Stimulated activated CD4-positive, alpha-beta T cell treated with anti-CD3 and anti-CD28 coated beads, Interleukin-15, amount 100 ng/mL, for 1 hour (primary cell): Measurements from ENCODE around the gene GSTM5.
A peak's percentile ranks its signal among the peaks of the same experiment; 100 is the strongest.
"Not testable (repeated sequence)": the region's sequence is repeated elsewhere in the genome, so short reads cannot be mapped to it uniquely, and the experiment has no call there.

ENCODE experiments used
- DNase-seq, 2 donors: peaks; one replicate each; pipeline ENCODE4 v3.0.0-alpha.2; 2020; ENCODE audit warnings: low read depth in 1 of 2, low spot score in 1 of 2

The GSTM5 gene

DNA sequence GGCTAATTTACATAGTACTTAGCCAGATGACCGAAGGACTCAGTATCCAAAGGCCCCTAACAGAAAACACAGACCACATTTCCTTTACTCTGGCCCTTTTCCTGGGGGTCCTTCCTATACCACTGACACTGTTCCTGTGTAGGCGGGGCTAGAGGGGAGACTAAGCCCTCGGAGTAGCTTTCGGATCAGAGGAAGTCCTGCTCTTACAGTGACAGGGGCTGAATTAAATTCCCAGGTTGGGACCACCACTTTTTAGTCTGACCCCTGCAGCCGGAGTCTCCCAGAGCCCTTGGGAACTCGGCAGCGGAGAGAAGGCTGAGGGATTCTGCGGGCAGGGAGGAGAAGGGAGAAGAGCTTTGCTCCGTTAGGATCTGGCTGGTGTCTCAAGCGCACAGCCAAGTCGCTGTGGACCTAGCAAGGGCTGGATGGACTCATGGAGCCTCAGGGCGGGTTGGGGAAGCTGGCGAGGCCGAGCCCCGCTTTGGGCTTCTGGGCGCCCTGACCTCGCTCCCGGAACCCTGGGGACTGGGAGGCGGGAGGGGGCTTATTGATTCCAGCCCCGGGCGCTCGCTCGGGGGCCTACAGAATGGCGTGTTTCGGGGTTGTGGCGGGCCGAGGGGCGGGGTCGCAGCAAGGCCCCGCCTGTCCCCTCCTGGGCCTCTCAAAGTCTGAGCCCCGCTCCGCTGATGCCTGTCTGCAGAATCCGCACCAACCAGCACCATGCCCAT lies at the start of gene GSTM5:
Gene GSTM5, plus strand, starts transcription at position 659 of the 728 bp plus-strand sequence. Its CDS starts 62 bp downstream, at position 721.
- DNase-seq, result not testable (repeated sequence)

DNA sequence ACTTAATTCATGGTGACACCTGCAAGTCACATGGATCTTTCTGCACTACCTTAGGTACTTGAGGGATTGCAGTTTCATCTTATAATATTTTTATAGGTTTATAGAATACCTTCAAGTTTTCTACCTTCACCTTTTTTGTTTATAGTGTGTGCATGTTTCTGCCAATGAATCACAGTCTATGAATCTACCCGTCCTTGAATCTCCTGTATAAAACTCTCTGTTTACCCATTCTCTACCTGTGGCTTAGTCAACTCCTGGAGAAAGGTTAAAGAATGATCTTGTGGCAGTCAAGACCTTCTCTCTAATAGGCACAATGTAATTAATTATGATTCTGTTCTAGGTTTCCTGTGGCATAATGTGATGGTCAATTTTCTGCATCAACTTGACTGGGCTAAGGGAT lies 47.4 kb upstream of the GSTM5 start:
- DNase-seq, result no peak

DNA sequence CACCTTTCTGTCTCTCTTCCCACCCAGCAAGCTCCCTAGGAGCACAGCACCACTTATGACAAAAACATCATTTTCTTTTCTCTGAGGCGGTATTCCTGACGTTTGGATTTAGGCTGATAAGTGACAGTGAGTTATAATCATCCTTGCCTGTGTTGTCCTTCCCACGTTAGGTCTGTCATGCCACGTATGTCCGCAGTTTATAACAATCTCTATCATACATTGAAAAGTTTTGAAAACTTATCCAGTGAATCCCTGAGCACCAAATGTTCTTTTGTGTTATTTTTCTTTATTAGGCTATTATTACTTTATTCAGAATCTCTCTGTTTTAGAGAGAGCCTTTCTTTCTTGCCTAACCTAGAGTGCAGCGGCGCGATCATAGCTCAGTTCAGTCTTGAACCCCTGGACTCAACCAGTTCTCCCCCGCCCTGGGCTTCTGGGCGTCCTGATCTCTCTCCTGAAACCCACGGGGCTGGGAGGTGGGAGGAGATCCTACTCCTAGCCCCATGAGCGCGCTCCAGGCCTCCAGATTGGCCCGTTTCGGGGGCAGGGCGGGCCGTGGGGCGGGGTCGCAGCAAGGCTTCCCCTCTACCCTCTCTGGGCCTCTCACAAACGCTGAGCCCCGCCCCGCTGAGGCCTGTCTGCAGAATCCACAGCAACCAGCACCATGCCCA lies 44.5 kb upstream of the GSTM5 start, which contains the start of gene GSTM2:
Gene GSTM2, plus strand, starts transcription at position 606 of the 671 bp plus-strand sequence. Its CDS starts 59 bp downstream, at position 665.
- DNase-seq, result peak; percentile 55 to 76

DNA sequence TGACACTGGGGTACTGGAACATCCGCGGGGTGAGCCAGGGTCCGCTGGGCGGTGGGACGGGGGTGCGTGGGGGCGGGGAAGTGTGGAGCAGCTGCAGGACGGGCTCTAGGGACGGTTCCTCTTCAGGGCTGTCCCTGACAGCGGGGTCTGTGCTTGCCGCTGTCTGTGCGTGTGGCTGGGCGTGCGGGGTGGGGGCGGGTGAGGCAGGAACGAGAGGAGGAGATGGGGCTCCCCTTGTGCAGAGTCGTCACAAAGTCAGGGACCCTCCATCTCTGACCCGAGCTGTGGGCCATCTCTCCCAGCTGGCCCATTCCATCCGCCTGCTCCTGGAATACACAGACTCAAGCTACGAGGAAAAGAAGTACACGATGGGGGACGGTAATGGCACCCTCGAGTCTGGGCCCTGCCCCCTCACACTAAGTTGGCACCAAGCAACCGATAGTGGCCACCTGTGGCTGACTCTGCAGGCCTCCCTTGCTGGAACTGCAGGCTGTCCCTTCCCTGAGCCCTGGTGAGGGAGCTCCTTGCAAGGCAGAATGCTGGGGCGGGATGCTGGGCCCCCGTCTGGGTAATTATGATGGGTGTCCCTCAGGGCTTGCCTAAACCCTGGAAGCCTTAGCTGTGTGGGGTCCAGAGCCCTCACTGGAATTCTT lies 43.8 kb upstream of the GSTM5 start:
- DNase-seq, result no peak

DNA sequence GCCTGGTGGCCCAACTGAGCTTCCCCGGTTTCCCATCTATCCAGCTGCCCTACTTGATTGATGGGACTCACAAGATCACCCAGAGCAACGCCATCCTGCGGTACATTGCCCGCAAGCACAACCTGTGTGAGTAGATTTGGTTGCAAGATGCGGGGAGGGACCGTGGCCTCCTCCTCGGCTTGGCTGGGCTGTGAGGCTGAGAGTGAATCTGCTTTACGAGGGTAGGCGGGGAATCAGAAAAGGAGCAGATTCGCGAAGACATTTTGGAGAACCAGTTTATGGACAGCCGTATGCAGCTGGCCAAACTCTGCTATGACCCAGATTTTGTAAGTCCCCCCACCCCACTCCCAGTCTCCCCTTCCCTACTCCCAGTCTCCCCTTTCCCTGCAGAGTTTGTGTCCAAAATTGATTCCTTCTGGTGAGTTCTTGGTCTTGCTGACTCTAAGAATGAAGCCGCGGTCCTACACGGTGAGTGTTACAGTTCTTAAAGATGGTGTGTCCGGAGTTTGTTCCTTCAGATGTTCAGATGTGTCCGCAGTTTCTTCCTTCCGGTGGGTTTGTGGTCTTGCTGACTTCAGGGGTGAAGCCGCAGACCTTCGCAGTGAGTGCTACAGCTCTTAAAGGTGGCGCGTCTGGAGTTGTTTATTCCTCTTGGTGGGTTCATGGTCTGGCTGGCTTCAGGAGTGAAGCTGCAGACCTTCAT lies 42.7 kb upstream of the GSTM5 start:
- DNase-seq, result no peak

DNA sequence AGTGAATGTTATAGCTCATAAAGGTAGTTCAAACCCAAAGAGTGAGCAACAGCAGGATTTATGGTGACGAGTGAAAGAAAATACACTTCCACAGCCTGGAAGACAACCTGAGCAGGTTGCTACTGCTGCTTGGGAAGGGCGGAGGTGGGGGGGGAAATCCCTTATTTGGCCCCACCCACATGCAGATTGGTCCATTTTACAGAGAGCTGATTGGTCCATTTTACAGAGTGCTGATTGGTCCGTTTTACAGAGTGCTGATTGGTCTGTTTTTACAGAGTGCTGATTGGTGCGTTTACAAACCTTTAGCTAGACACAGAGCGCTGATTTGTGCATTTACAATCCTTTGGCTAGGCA lies 42.1 kb upstream of the GSTM5 start:
- DNase-seq, result not testable (repeated sequence)

DNA sequence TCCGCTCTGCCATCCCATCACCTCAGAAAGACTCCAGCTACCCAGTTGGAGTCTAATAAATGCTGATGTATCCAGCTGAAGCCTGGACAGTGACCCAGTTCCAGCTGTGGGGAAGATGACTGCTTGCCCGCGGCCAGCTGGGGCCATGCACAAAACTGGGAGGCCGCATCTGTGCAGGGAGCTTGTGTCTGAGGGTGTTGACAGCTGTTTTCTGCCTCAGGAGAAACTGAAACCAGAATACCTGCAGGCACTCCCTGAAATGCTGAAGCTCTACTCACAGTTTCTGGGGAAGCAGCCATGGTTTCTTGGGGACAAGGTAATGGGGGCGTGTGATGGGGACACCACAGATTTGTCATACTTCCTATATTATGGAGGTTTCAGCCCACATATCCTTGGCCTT lies 41.0 kb upstream of the GSTM5 start:
- no peak for DNase-seq

DNA sequence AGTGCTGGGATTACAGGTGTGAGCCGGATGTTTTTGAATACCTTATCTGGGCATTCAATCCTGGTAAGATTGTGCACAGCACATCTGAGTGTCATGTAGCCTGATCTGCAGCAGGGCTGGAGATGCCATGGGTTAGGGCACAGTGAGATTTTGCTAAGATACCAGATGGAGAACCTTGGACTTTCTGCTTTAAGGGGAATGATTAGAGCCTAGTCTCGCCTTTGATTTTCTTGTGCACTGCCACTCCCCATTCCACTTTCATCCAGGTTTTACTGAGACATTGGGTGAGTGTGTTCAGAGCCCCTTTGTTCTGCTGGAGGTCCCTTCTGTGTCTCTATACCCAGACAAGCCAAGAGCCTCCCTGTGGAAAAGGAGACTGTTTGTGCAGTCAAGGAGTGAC lies 38.2 kb upstream of the GSTM5 start:
- DNase-seq, result not testable (repeated sequence)

DNA sequence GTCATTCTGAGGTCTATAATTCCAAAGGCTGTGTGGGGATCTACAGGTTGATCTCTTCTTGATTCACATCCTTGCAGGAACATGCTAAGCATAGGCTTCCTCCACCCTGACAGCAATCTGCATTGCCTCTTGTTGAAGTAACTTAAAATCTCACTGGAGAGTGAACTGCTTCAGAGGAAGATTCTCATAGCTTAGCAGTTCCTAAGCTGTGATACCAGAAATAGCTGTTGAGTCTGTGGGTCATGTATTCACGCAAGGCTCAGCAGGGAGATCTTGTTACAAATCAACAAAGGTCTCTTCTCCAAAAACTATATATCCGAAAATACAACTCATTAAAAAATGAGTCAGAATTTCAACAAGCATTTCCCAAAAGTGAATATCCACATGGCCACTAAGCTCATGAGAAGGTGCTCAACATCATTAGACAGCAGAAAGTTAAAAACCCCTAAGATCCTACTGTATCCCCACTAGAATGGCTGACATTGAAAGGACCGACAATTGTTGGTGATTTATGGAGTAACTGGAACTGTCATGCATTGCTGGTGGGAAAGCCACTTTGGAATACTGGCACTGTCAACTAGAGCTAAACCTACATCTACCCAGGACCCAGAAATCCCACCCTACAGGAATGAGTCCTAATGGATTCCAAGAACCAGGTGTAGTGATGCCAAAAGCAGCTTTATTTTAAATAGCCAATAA lies 35.2 kb upstream of the GSTM5 start:
- not testable (repeated sequence) for DNase-seq

DNA sequence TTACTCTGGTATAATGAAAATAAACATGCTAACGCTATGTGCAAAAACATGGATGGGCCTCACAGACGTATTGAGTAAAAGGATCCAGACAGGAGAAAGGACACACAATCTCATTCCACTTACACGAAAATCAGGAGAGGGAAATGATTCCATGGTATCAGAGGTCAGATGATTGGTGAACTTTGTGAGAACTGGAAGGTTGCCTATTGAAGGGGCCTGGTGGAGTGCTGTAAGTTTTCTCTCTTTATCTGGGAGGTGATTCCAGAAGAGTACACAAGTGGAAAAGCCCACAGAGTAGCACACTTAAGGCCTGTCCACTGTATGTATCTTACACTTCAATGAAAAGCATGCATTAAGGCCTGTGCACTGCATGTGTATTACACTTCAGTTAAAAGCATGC lies 34.6 kb upstream of the GSTM5 start:
- DNase-seq, result no peak

DNA sequence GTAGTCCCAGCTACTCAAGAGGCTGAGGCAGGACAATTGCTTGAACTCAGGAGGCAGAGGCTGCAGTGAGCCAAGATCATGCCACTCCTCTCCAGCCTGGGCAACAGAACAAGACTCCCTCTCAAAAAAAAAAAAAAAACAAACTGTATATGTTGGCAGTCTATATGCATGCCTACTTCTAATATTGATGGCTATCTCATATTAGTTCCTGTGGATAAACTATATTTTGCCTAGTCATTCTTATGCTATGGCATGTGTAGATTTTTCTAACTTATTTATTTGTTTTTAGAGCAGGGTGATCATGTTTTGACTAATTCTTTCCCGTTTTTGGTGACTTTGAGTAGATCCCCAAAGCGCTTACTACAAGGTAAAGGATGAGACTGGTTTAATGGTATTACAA lies 33.4 kb upstream of the GSTM5 start:
- not testable (repeated sequence) for DNase-seq

DNA sequence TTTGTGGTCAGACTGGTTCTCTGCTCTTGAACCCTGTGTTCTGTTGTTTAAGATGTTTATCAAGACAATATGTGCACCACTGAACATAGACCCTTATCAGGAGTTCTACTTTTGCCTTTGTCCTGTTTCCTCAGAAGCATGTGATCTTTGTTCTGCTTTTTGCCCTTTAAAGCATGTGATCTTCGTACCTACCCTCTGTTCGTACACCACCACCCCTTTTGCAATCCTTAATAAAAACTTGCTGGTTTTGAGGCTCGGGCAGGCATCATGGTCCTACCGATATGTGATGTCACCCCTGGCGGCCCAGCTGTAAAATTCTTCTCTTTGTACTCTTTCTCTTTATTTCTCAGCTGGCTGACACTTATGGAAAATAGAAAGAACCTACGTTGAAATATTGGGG lies 27.3 kb upstream of the GSTM5 start:
- DNase-seq, result not testable (repeated sequence)

DNA sequence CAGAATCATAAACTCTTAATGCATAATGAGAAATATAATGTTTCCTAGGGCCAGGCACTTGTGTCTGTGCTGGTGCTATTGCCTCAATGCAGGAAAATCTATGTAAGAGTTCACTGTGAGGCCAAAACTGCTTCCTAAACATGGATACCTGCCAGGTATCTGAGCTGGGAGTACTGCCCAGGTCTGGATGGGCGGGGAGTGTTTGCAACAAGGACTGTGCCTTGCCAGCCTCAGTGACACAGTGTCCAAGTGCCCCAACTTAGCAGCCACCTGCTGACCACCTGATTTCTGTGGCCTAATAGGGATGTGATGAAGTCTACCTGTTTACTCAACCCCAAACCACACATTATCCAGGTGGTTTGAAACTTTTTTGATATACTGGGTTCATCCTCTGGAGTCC lies 26.7 kb upstream of the GSTM5 start:
- DNase-seq, result not testable (repeated sequence)

DNA sequence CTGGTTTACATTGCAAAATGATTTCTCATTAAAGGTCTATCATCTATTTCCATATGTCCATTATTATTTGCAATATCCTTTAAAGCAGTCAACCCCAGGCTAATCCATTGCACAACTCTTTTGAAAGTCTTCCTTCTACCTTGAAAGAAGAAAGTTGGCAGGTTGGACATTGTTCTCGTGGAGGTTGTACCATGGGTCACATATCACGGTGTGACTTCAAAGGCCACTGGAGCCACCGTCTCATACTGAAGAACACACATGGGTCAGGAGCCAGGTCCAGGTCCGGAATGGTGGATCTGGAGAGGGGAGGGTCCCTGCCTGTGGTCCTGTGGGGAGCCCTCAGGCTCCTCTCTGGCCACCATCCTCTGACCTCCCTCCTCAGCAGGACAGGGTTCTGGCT lies 26.2 kb upstream of the GSTM5 start:
- not testable (repeated sequence) for DNase-seq

DNA sequence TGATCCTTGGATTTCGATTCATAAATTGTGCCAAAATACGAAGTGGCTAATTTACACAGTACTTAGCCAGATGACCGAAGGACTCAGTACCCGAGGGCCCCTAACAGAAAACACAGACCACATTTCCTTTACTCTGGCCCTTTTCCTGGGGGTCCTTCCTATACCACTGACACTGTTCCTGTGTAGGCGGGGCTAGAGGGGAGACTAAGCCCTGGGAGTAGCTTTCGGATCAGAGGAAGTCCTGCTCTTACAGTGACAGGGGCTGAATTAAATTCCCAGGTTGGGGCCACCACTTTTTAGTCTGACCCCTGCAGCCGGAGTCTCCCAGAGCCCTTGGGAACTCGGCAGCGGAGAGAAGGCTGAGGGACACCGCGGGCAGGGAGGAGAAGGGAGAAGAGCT lies 24.9 kb upstream of the GSTM5 start:
- not testable (repeated sequence) for DNase-seq

DNA sequence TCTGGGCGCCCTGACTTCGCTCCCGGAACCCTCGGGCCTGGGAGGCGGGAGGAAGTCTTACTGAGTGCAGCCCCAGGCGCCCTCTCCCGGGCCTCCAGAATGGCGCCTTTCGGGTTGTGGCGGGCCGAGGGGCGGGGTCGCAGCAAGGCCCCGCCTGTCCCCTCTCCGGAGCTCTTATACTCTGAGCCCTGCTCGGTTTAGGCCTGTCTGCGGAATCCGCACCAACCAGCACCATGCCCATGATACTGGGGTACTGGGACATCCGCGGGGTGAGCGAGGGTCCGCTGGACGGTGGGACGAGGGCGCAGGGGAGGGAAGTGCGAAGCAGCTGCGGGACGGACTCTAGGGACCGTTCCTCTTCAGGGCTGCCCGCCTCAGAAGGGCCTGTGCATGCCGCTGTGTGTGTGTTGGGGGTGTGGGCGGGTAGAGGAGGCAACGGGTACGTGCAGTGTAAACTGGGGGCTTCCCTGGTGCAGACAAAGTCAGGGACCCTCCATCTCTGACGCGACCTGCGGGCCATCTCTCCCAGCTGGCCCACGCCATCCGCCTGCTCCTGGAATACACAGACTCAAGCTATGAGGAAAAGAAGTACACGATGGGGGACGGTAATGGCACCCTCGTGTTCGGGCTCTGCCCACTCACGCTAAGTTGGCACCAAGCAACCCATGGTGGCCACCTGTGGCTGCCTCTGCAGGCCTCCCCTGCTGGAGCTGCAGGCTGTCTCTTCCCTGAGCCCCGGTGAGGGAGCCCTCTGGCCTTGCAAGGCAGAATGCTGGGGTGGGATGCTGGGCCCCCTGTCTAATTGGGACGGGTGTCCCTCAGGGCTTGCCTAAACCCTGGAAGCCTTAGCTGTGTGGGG lies 24.2 kb upstream of the GSTM5 start, which contains the start of gene GSTM1:
Gene GSTM1, plus strand, starts transcription at position 177 of the 859 bp plus-strand sequence. Its CDS starts 57 bp downstream, at position 234.
- DNase-seq, result peak in 1 of 2 donors; percentile 60

DNA sequence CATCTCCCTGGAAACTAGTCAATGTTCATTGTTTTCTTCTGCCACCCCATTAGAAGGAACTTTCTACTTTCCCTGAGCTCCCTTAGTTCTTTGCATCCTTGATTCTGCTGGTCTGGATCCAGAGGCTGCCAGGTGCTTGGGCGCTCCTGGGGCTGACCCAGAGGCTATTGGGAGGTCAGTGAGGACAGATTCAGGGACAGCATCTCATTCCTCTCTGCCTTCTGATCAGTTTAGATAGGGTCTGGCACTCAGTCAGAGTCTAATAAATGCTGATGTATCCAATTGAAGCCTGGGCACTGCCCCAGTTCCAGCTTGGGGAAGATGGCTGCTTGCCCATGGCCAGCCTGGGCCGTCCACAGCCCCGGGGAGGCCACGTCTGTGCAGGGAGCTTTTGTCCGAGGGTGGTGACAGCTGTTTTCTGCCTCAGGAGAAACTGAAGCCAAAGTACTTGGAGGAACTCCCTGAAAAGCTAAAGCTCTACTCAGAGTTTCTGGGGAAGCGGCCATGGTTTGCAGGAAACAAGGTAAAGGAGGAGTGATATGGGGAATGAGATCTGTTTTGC lies 22.1 kb upstream of the GSTM5 start:
- no peak for DNase-seq

DNA sequence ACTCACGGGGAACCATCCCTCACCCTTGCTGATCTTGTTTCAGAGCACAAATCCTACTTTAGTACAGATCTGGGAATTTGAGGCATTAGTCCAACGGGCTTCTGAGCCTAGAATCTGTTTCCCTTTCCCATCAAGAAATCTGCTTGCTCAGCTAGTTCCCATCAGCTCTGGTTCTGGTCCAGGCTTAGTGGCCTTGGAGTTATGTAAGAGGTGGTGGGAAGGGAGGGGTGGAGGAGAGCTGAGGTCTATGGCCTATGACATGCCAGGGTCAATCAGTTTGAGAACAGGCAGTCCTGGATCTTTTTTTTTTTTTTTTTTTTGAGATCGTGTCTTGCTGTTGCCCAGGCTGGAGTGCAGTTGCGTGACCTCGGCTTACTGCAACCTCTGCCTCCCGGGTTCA lies 20.3 kb upstream of the GSTM5 start:
- no peak for DNase-seq

DNA sequence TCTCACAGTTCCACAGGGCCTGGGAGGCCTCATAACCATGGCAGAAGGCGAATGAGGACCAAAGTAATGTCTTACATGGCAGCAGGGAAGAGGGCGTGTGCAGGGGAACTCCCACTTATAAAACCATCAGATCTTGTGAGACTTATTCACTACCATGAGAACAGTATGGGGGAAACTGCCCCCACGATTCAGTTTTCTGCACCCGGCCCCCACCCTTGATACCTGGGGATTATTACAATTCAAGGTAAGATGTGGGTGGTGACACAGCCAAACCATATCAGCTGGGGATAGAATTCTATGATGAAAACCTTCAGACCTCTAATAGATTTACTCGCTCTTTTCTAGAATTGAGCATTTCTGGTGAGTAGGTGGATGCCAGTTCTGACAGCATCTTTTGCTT lies 17.7 kb upstream of the GSTM5 start:
- not testable (repeated sequence) for DNase-seq
